HG03457 (cell line): ENCODE measurements around the gene PCGF1.
"Not testable (repeated sequence)": the region's sequence is repeated elsewhere in the genome, so short reads cannot be mapped to it uniquely, and the experiment has no call there.

Experiments used
- ATAC-seq: cut with Tn5 transposase; IDR thresholded peaks from one replicate; pipeline ENCODE4 v1.9.1; 2021; ENCODE audit warnings: moderate number of reproducible peaks; ENCODE audit not compliant: unreplicated experiment

The PCGF1 gene

GRCh38 chr2:74474481-74474880 lies 33.0 kb downstream of the PCGF1 start:
- ATAC-seq: no peak

GRCh38 chr2:74472945-74473258 lies 34.6 kb downstream of the PCGF1 start:
- no peak for ATAC-seq

- ATAC-seq: peak; percentile 68
These were observed 35.2 kb downstream of the PCGF1 start, which contains the start of gene MRPL53 for GRCh38 chr2:74472086-74472944. Gene MRPL53, minus strand, starts transcription at chr2:74472680. Its CDS starts 20 bp downstream, at chr2:74472660.

GRCh38 chr2:74471332-74472065 lies 36.0 kb downstream of the PCGF1 start:
- no peak for ATAC-seq

GRCh38 chr2:74470742-74471141 lies 36.8 kb downstream of the PCGF1 start:
- not testable (repeated sequence) for ATAC-seq

GRCh38 chr2:74464406-74464805 lies 43.1 kb downstream of the PCGF1 start:
- ATAC-seq: no peak

GRCh38 chr2:74462786-74463105 lies 44.7 kb downstream of the PCGF1 start:
- no peak for ATAC-seq

- ATAC-seq: no peak
These were observed 45.3 kb downstream of the PCGF1 start for GRCh38 chr2:74462054-74462785.

- no peak for ATAC-seq
These were observed 46.1 kb downstream of the PCGF1 start for GRCh38 chr2:74461187-74462053.

GRCh38 chr2:74460187-74460586 lies 47.3 kb downstream of the PCGF1 start:
- ATAC-seq: not testable (repeated sequence)

GRCh38 chr2:74459503-74460118 lies 47.9 kb downstream of the PCGF1 start:
- ATAC-seq: not testable (repeated sequence)

GRCh38 chr2:74458938-74459363 lies 48.5 kb downstream of the PCGF1 start:
- ATAC-seq: no peak

- ATAC-seq: peak; percentile 72
These were observed 49.2 kb downstream of the PCGF1 start, which contains the start of gene WBP1 for GRCh38 chr2:74458132-74458937. Gene WBP1, plus strand, starts transcription at chr2:74458438. Its CDS starts 165 bp downstream, at chr2:74458603.

- ATAC-seq: peak; percentile 22
These were observed 49.9 kb downstream of the PCGF1 start for GRCh38 chr2:74457549-74458131.

- ATAC-seq: no peak
These were observed 50.4 kb downstream of the PCGF1 start for GRCh38 chr2:74457129-74457548.
